ENCODE results near the gene DYRK4. TPM values are rescaled to one million over a fixed set of nuclear protein-coding genes. Genes with fewer than 3 reads are reported as not detected.
A peak's percentile ranks its signal among the peaks of the same experiment; 100 is the strongest.

The DYRK4 gene
- total and polyA plus RNA-seq, 2 of the 4 experiments (the other 2 are of a cell fraction) = 44.6 to 71.6 TPM

DNA sequence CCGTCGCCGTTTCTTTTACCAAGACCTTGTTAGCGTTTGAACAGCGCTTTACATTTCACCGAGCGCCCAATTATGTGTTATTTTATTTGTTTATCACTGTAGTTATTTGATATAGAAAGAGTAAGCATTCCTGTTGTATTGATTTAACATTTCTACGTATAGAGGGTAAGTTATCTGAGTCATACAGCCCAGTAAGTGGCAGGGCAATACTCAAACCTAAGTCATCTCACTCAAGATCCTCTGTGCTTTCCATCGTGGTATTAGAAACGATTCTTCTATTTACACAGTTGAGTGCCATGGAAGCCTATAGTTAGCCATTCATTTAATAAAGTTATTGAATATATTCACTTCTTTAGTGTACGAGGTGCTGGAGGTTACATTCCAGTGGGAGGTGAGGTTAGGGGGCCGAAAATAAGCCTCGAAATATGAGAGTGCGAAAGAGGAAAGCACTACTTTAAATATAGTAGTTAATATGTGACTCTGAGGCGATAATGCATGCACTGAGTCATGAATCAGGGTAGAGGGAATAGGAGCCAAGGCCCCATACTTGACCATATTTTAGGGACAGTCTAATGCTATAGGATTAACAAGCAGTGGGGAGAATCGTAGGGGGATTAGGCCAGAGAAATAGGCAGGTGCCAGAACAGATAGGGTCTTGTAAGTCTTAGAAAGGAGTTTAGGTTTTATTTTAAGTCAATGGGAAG lies 22.7 kb upstream of the DYRK4 start:
- POLR2A ChIA-PET (ENCODE audit: unreplicated experiment) = no interaction called here
- CTCF ChIA-PET = no interaction called here
- Histone ChIP-seq H2BK120ac (ENCODE audit: low read depth, low read length) (no peak overlapping the region), H3K14ac (replicated peaks; ENCODE audit: low read depth, low read length) (no peak overlapping the region), H3K4me2 (ENCODE audit: low read depth, low read length) (peak overlapping the region; percentile 75), H3K9ac (ENCODE audit: low read depth, low read length) (peak overlapping the region; percentile 62), H3K18ac (ENCODE audit: low read depth, low read length) (no peak overlapping the region), H3K56ac (ENCODE audit: extremely low read depth, insufficient read depth, low read length) (peak overlapping the region; percentile 81), H4K20me1 (ENCODE audit: insufficient read depth, low read length) (no peaks in the 10 kb centered on the region), H3K4me1 (ENCODE audit: control insufficient read depth, insufficient read depth, low read length) (no peaks in the 10 kb centered on the region), H2AK9ac (replicated peaks; ENCODE audit: low read depth, low read length, poor library complexity) (no peak overlapping the region), H3K4me3 (ENCODE audit: insufficient read depth, low read depth, low read length) (peak overlapping the region; percentile 97), H4K91ac (ENCODE audit: insufficient read depth, low read depth, low read length) (0 out of 2 replicates have a peak overlapping the region, but pooled peaks have one; percentile 14), H3K9me1 (ENCODE audit: insufficient read depth, low read length) (no peaks in the 10 kb centered on the region), H2AK5ac (ENCODE audit: low read depth, low read length) (no peak overlapping the region), H4K8ac (ENCODE audit: low read depth in 2 of 2, low read length in 2 of 2) (peak overlapping the region; percentile 13 to 79; a peak in 3 of 4 replicates), H3K23ac (ENCODE audit: low read depth, low read length) (peak overlapping the region; percentile 66; the same call in 1 of the 2 replicates), H3K36me3 (ENCODE audit: control insufficient read depth, insufficient read depth, low read length) (no peaks in the 10 kb centered on the region; the same call in 1 of the 2 replicates), H4K5ac (ENCODE audit: low read depth, low read length) (no peak overlapping the region), H3K27ac (ENCODE audit: insufficient read depth, low read length) (peak overlapping the region; percentile 24; the same call in 1 of the 2 replicates), H3K79me1 (ENCODE audit: low read depth in 1 of 2, low read length in 2 of 2) (peaks cover 13 to 29% of the 10 kb centered on the region in 2 experiments), H2BK20ac (ENCODE audit: low read depth, low read length) (no peak overlapping the region), H2BK15ac (ENCODE audit: low read depth, low read length) (no peak overlapping the region), H2AFZ (replicated peaks; ENCODE audit: low read length, poor library complexity) (peak overlapping the region; percentile 99), H3K9me3 (ENCODE audit: control insufficient read depth, insufficient read depth, low read length) (no peaks in the 10 kb centered on the region), H3K27me3 (ENCODE audit: control insufficient read depth, insufficient read depth, low read length) (no peaks in the 10 kb centered on the region), H3K4ac (ENCODE audit: low read depth, low read length) (peak overlapping the region; percentile 85), H2BK5ac (ENCODE audit: low read depth, low read length, poor library complexity, severe bottlenecking) (no peak overlapping the region)
- intact Hi-C loops (cut with micrococcal nuclease) = loop anchor here (5.0 kb wide), 3 partner anchors 108 to 218 kb away; partner anchors contain the start of genes AKAP3, NDUFA9 and TIGAR
- TF ChIP-seq, protein P1, sequence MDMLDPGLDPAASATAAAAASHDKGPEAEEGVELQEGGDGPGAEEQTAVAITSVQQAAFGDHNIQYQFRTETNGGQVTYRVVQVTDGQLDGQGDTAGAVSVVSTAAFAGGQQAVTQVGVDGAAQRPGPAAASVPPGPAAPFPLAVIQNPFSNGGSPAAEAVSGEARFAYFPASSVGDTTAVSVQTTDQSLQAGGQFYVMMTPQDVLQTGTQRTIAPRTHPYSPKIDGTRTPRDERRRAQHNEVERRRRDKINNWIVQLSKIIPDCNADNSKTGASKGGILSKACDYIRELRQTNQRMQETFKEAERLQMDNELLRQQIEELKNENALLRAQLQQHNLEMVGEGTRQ (IDR thresholded peaks at IDR 0.05; ENCODE audit: low read depth, low read length) = no peak
- TF ChIP-seq, protein P2, sequence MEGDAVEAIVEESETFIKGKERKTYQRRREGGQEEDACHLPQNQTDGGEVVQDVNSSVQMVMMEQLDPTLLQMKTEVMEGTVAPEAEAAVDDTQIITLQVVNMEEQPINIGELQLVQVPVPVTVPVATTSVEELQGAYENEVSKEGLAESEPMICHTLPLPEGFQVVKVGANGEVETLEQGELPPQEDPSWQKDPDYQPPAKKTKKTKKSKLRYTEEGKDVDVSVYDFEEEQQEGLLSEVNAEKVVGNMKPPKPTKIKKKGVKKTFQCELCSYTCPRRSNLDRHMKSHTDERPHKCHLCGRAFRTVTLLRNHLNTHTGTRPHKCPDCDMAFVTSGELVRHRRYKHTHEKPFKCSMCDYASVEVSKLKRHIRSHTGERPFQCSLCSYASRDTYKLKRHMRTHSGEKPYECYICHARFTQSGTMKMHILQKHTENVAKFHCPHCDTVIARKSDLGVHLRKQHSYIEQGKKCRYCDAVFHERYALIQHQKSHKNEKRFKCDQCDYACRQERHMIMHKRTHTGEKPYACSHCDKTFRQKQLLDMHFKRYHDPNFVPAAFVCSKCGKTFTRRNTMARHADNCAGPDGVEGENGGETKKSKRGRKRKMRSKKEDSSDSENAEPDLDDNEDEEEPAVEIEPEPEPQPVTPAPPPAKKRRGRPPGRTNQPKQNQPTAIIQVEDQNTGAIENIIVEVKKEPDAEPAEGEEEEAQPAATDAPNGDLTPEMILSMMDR (conservative IDR thresholded peaks at IDR 0.05; ENCODE audit: low read depth, low read length) = no peak
- BruUV-seq (replicated peaks) = no TSS peak
- WGBS, 2 experiments (ENCODE audit: extremely low coverage in 2 of 2, insufficient read length in 1 of 2) = no CpG with 5 or more reads among the region's 16 CpGs
- ATAC-seq (ENCODE audit: low read depth) = no peak
- dilution Hi-C loops (cut with HindIII; ENCODE audit: low sequenced_read_pairs, unreplicated experiment) = no loop called here
- in situ Hi-C loops (cut with MboI; ENCODE audit: low sequenced_read_pairs) = no loop called here
- no peak for DNase-seq

All from IMR-90 (cell line).